Measurements from ENCODE around the gene SVIL.
"Not testable (repeated sequence)": the region's sequence is repeated elsewhere in the genome, so short reads cannot be mapped to it uniquely, and the experiment has no call there.

The SVIL gene

GRCh38 chr10:29487032-29487883 is 147.5 kb downstream of the SVIL start:
- not testable (repeated sequence) for DNase-seq (ENCODE audit: low read depth)

- no peak for DNase-seq (ENCODE audit: low read depth)
Measured at GRCh38 chr10:29486433-29486832, 148.3 kb downstream of the SVIL start.

GRCh38 chr10:29484677-29485076 is 150.1 kb downstream of the SVIL start:
- DNase-seq (ENCODE audit: low read depth) = not testable (repeated sequence)

GRCh38 chr10:29482591-29483431 is 152.0 kb downstream of the SVIL start:
- no peak for DNase-seq (ENCODE audit: low read depth)

GRCh38 chr10:29481906-29482440 is 152.8 kb downstream of the SVIL start:
- DNase-seq (ENCODE audit: low read depth) = no peak

- DNase-seq (ENCODE audit: low read depth) = no peak
Measured at GRCh38 chr10:29479981-29480954, 154.5 kb downstream of the SVIL start.

GRCh38 chr10:29479081-29479925 is 155.5 kb downstream of the SVIL start:
- DNase-seq (ENCODE audit: low read depth) = no peak

GRCh38 chr10:29473406-29474100 is 161.2 kb downstream of the SVIL start:
- DNase-seq (ENCODE audit: low read depth) = no peak

- DNase-seq (ENCODE audit: low read depth) = no peak
Measured at GRCh38 chr10:29473087-29473356, 161.7 kb downstream of the SVIL start.

- no peak for DNase-seq (ENCODE audit: low read depth)
Measured at GRCh38 chr10:29472301-29473086, 162.3 kb downstream of the SVIL start.

- no peak for DNase-seq (ENCODE audit: low read depth)
Measured at GRCh38 chr10:29471544-29471859, 163.3 kb downstream of the SVIL start.

GRCh38 chr10:29470843-29471543 is 163.8 kb downstream of the SVIL start:
- no peak for DNase-seq (ENCODE audit: low read depth)

GRCh38 chr10:29470355-29470705 is 164.4 kb downstream of the SVIL start:
- no peak for DNase-seq (ENCODE audit: low read depth)

- DNase-seq (ENCODE audit: low read depth) = no peak
Measured at GRCh38 chr10:29469481-29470354, 165.1 kb downstream of the SVIL start.

- no peak for DNase-seq (ENCODE audit: low read depth)
Measured at GRCh38 chr10:29465384-29465783, 169.4 kb downstream of the SVIL start.

GRCh38 chr10:29464671-29465171 is 170.1 kb downstream of the SVIL start:
- DNase-seq (ENCODE audit: low read depth) = not testable (repeated sequence)

- no peak for DNase-seq (ENCODE audit: low read depth)
Measured at GRCh38 chr10:29461042-29461441, 173.7 kb downstream of the SVIL start.

GRCh38 chr10:29458190-29458589 is 176.6 kb downstream of the SVIL start:
- not testable (repeated sequence) for DNase-seq (ENCODE audit: low read depth)
